HG02852 (cell line): ENCODE data around the gene ESPN.

Experiments used
- ATAC-seq: cut with Tn5 transposase; IDR thresholded peaks from one replicate; pipeline ENCODE4 v1.9.1; 2021; ENCODE audit warnings: mild to moderate bottlenecking, moderate library complexity; ENCODE audit not compliant: unreplicated experiment

The ESPN gene

DNA sequence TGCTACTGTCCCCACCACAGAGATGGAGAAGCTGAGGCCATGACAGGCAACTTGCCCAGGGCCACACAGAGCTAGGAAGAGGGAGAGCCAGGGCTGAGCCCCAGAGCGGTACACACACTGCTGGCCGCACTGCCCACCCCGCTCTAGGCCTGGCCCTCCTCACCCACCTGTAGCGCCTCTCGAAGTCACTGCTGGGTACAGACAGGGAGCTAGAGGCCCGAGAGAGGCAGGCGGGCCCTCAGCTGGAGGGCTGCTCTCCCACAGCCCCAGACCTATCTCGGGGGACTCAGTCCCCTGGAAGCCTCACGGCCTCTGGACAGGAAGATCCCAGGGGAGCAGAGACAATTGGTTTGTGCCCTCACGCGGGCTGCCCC is 84.2 kb downstream of the ESPN start:
- no peak for ATAC-seq

DNA sequence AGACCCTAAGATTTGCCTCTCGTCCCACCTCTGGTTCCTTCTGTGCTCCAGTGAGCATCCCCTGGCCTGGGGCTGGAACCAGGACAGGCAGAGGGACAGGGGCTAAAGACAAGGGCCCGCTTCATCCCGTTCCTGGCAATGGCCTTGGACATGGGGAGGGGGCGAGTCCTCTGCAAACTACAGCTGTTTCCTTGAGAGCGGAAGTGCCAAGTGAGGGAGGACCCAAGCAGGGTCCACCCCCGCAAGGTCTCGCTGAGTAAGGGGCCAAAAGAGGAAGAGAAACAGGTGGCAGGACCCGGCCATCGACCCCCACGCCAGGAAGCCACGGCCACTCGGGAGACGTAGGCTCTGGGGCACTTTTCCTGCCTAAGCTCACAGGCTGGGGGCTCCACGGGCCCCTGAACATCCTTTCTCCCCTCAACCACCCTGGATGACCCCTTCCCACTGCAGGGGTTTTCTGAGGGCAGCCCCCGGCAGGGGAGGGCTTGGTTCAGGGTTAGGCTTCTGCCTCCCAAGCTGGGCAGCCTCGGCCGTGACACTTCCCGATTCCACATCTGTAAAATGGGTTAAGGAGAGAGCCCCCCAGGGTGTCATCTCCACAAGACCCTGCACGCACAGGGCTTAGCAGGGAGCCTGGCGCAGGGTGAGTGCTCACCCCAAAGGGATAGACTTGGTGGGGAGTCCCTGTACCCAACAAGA is 84.8 kb downstream of the ESPN start:
- ATAC-seq = no peak

DNA sequence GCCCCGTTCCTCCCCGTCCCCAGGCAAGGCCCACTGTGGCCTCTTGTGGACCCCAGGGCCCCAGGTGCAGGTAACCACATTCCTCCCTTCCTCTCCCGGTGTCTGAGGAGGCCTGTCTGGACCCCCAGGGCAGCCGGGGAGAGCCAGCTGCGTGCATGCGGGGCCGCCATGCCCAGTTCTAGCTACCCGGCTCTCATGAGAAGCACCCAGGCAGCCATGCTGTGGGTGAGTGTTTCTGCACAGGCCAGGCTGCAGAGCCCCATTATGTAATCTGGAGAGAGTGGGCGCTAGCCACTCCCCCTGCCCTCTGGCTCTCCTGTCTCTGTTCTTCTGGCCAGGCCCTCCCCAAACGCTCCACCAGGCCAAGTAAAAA is 85.3 kb downstream of the ESPN start:
- ATAC-seq = no peak

DNA sequence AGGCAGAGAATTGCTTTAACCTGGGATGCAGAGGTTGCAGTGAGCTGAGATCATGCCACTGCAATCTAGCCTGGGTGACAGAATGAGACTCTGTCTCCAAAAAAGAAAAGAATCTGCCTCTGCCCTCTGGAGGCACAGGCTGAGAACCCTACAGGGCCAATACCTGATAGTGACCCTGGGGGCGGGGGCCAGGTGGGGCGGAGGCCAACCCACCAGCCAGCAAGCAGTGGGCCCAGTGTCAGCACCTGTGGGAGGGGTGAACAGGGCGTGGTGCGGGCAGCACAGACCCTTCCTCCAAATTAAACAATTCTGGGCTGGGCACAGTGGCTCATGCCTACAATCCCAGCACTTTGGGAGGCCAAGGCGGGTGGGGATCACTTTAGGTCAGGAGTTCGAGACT is 85.9 kb downstream of the ESPN start:
- ATAC-seq = no peak
